Left cardiac atrium (tissue), 4 donors: Measurements from ENCODE around the gene RECK. TPM values are rescaled to one million over a fixed set of nuclear protein-coding genes. Genes with fewer than 3 reads are reported as not detected.

ENCODE experiments used
- ATAC-seq, 2 donors: fragments of 200-7000 bp; cut with Tn5 transposase; one replicate each; pipeline ENCODE4 v1.9.1; 2020; ENCODE audit warnings: mild to moderate bottlenecking in 2 of 2, moderate library complexity in 2 of 2
- DNase-seq: peaks from one replicate; pipeline ENCODE4 v3.0.0-alpha.2; 2020
- intact Hi-C, 2 donors: fragments of 100-400 bp; cut with DNase I; formaldehyde crosslinking; loops; one replicate each; pipeline versions ENCODE4 v1.14.1 to v1.15.1; 2022 to 2023
- total RNA-seq, 2 donors: library from RNA; stranded (reverse); fragmentation: NEBNext Ultra II Directional; extraction: Animal tissue kit (Norgen Biotek cat#: 25700); gene quantifications; one replicate each; pipeline ENCODE4 v1.2.1, GENCODE V29; 2021
- donor health status: DM: no; HTN: yes; CAD: no.
- donor health status: DM: no; HTN: yes; CAD: no; lungs with severe emphysema.
- donor health status: DM: yes; HTN: yes; CAD: no.
- donor health status: Dilated cardiomyopathy.

Gene RECK
- total RNA-seq, 2 donors from 2014 or later: 8.1 to 8.9 TPM

DNA sequence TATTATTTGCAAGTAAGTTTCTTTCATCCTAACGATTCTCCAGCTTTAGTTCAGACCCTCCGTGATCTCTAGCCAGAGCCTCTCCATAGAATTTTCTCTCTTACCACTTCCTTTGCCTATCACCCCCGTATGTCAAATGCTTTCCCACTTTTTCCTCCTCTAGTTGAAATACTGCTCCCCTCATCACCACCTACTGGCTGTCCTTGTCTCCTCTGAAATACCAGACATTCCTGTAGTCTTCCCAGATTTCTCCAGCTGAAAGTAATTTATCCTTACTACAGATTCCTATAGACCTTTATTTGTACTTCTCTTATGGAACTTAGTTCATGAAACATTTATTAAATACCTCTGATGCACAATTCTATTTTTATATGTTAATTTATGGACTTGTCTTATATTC lies 63.8 kb downstream of the RECK start:
- no peak for ATAC-seq
- no peak for DNase-seq
- intact Hi-C loops: loop anchor here in 1 of 2 donors (10.0 kb wide), 1 partner anchor 64 kb away; the partner anchor contains the start of gene CCIN

DNA sequence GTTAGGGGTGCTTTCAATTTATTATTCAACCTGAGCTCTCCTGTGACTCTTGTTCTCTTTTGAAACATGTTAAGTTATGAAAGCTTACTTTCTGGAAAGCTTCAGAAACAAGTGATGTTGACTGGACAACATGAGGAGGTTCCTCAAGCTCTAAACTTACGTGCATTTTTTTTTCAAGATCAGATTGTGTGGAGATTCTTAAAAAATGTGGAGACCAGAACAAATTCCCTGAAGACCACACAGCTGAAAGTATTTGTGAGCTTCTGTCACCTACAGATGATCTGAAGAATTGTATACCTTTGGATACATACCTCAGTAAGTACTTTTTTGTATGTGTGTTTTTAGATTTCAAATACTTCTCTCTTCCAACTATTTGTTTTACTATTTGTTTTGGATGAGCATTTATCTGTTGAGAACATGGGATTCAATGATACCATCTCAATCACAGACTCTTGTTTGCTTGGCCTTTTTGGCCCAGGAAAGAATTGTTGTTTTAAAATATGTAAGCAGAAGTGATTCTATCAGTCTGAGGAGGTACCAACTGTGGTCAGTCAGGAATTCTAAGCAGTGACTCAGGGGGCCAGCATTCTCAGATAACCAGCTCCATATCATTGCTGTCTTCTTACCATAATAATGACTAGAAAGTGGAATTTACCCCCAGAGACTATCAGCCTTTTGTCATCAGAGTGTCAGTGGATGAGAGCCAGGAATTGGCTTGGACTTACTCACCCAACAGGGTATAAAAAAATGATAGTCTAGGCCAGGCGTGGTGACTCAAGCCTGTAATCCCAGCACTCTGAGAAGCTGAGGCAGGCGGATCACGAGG lies 65.4 kb downstream of the RECK start:
- intact Hi-C loops: loop anchor here in 1 of 2 donors (10.0 kb wide), 1 partner anchor 63 kb away; the partner anchor contains the start of gene CCIN
- DNase-seq: peak; percentile 44
- ATAC-seq: peak in 1 of 2 donors; percentile 91

DNA sequence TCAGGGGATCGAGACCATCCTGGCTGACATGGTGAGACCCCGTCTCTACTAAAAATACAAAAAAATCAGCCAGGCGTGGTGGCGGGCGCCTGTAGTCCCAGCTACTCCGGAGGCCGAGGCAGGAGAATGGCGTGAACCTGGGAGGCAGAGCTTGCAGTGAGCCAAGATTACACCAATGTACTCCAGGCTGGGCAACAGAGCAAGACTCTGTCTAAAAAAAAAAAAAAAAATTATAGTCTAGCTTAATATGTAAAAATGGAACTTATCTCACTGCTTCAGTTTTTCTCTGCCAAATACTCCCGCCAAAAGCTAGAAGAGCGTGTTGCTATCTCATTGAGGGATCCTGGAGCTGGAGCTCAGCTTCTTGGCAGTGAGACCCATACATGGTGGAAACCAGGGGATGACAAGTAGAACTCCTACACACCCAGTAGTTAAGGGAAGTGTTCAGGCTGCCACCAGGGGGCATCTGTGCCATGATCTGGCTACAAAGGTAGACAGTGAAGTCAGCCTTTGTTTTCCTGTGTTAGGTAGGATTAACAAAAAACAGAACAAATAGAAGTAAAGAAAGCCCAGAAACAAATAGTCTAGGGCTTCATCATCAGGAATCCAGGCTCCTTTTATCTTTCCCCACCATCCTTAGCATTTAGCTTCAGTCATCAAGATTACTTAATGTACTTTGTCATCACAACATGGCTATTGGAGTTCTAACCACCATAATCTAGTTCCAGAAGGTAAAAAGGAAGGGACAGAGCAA lies 66.2 kb downstream of the RECK start:
- peak; percentile 80 for DNase-seq
- intact Hi-C loops: loop anchor here (1.0 to 10.0 kb wide), 2 partner anchors 62 to 63 kb away; partner anchors contain the start of gene CCIN (in 1 of the 2)
- ATAC-seq: peak; percentile 90 to 93

DNA sequence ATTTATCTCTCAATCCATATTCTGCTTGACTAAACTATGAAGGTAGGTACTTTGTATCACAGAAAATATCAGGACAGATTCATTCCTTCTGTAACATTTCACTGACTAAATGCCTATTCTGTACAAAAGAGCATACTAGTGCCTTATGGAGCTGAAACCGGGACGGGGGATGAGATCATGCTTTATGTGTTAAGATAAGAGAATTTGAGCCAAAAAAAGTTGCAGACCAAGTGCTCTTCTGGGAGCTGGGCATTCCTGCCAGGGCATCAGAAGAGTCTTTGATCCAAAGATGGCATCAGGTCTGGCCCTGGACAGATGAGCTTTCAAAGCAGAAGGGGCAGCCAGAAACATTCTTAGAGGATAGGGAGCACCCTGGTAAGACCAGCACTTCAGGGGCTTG lies 72.4 kb downstream of the RECK start:
- DNase-seq (no peak), ATAC-seq (no peak)
- intact Hi-C loops: loop anchor here in 1 of 2 donors (10.0 kb wide), 1 partner anchor 56 kb away; the partner anchor contains the start of gene CCIN

DNA sequence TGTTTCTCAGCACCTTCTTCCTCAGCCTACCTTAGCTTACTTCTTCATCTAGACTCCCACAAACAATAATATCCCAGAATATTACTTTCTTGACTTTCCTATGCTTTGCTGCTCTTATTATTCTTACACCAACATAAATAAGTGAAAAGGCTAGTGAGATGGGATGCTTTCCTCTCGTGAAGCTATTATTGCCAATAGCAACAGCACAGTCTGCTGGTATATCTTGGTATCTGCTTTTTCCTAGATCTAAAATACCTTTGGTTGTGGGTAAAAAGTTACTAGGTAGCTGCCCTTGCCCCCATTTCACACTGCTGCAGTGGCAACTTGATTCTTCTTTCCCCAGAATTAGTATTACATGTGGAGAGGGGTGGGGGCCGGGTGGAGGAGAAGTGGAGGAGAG lies 73.7 kb downstream of the RECK start:
- intact Hi-C loops: no loop called here
- ATAC-seq (no peak), DNase-seq (no peak)

DNA sequence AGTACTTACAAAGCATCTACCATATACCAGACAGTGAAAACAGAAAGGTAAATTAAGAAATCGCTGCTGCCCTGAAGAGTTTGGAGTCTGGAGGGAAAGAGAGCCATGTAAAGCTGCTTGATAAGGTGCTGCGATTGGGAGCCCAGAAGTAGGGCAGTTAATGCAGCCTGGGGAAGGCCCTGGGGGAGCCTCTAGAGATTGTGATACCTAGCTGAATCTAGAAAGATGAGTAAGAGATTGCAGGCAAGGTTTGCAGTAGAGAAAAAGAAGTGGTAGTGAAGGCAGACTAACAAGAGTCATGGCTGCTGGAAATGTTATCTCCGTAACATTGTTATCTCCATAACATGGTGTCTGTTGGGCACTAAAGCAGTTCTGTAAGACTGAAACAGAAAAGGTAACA lies 75.8 kb downstream of the RECK start:
- ATAC-seq: no peak
- intact Hi-C loops: no loop called here
- DNase-seq: no peak

DNA sequence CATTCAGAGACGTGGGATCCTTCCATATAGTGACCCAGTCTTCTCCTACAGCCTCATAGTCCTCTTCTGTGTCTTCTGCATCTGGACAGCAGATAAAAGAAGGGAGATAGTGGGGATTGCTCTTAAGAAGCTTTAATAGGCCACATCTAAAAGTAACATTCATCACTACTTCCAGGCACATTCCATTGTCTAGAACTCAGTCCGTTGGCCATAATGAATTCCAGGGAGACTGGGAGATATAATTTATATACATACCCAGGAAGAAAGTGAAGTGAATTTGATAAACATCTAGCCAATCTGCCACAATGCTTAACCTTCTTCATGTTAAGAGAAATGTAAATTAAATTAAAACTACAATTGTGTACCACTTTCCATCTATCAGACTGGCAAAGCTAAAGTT lies 77.3 kb downstream of the RECK start:
- DNase-seq (no peak), ATAC-seq (no peak)
- intact Hi-C loops: no loop called here

DNA sequence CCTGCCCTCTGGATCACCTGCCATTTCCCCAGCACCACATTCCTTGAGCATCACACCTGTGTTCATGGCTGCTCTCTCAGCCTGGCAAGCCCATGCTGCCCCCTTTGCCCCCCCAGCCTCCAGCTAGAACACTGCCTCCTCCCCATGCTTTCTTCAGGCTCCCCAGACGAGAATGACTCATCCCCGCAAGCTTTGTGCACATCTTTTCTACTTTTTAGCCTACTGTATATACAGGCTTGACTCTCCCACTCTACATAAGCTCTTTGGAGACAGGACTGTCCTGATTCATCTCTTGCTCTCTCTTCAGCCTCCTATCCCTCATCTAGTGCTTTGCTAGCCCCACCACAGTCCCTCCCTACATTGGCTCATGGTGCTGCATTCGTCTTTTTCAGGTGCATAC lies 79.9 kb downstream of the RECK start:
- ATAC-seq (no peak), DNase-seq (no peak)
- intact Hi-C loops: no loop called here

DNA sequence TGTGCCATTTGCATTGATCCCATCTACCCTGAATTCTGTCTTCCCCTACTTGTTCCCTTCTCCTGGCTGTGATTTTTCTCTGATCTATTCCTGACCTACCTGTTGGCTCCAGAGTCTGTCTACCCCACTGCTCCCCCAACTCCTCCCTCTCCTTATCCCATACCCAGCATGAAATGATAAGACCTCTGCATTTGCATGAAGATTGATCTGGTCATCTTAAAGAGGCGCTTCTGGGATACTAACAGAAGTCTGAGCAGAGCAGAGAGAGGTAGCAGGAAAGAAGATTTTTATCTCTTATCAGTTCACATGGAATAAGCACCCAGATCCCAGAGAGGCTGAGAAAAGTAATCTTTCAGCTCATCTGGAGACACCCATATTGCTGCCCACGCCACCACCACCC lies 81.5 kb downstream of the RECK start:
- DNase-seq: no peak
- intact Hi-C loops: no loop called here
- ATAC-seq: no peak

DNA sequence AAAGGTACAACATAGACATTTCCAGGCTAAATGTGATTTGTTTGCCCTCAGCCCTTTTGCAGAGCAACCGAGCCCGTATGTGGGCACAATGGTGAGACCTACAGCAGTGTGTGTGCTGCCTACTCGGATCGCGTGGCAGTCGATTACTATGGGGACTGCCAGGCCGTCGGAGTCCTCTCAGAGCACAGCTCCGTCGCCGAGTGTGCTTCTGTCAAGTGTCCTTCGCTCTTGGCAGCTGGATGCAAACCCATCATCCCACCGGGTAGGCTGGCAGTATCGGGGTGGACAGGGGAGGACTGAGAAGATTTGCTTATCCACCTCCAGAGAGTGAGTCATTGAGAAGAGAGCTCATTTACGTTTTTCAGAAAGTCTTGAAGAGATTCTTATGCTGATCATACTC lies 82.0 kb downstream of the RECK start:
- ATAC-seq: no peak
- intact Hi-C loops: no loop called here
- no peak for DNase-seq

DNA sequence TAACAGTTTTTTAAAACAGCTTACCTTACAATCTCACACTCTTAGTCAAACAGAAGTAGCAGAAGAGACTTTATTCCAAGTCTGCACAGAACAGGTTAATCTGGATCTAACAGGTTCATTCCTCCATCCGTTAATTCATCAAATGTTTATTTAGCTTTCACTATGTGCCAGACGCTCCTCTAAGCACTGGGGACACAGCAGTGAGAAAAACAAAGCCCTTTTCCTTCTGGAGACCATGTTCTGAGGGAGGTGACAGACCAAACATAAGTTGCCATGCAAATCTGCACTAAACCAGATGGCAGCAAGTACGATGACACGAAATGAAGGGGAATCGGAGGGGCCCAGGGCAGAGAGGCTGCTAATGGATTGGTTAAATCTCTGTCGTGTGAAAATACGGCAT lies 82.8 kb downstream of the RECK start:
- no peak for DNase-seq
- ATAC-seq: no peak
- intact Hi-C loops: no loop called here

DNA sequence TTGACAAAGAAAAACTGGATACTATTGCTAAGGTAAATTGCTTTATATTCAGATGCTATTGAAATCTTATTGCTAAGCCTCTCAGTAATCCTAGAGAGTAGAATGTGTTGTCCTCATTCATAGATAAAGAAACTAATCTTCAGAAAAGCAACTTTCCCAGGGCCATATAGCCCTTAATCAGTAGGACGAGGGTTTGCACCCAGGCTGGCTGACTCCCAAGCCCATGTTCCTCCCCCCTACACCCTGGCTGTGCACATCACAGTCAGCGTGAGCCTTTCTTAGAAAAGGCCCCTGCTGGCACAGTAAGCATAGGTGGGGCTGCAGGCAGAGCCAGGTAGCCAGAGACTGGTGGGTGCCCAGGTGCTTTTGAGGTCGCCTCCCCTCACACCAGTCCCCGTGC lies 84.0 kb downstream of the RECK start:
- no peak for DNase-seq
- ATAC-seq: no peak
- intact Hi-C loops: no loop called here

DNA sequence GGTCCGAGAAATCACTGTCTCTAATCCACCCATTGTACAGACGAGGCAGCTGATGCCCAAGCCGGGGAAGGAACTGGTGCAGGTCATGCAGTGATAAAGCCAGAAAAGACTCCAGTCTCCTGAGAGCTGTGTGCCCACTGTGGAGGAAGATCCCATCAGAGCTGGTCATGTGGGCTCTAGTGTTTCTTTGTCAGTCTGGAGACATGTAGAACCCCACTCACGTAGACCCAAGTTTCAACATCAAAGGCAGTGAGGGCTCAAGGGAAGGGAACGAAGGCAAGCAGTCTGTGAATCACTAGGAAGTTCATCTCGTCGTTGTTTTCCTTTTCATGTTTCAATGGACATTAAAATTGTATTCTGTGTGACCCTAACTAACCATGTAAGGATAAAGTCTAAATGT lies 85.3 kb downstream of the RECK start:
- DNase-seq: no peak
- ATAC-seq: no peak
- intact Hi-C loops: no loop called here

DNA sequence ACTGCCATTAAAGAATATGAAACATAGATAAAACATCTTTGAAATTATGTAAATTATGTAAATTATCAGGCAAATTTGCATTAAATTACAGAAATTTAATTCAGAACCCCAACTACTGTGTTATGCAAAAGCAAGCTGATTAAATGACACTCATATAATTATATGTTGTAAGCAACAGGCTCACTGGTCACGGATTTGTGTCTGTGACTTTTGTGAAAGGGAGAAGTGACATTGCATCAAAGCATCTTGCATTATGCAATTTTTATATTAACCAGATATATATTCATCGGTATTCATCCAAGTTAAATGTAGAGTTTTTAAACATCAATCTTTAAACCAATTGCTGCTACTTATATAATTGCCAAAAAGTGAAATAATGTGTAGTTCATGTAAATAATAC lies 86.8 kb downstream of the RECK start:
- intact Hi-C loops: no loop called here
- ATAC-seq: no peak

DNA sequence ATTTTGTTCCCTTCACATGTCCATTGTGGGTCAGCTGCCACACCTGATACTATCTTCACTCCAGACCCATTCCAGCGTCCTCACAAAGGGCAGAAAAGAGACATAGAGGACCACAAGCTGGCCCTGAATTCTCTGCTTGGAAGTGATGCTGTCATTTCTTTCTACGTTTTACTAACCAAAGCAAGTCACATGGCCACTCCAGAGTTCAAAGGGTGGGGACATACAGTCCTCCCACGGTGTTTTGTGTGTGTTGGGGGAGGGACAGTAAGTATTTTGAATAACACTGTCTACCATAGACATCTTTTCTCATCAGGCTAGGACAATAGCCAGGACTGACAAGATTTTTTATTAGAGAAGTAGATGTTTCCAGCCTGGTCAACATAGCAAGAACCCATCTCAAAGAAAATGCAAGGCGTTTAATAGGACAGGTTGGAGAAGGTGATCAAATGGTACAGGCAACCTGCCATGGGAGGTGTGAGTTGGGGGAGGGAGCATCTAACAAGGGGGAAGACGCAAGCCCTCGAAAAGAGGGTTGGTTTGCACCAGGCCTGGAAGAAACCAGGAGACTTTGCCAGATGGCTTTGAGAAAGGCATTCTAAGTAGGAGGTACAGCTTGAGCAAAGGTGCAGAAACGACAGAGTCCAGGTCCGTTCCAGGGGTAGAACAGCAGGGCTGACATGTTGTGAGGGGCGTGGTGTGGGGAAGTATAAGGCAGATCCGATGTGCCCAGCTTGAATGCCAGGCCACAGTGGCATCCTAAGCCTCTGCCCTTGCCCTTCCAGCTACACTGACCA lies 88.5 kb downstream of the RECK start:
- intact Hi-C loops: no loop called here
- ATAC-seq: no peak
- DNase-seq: no peak

More for the DNA sequence above, 86.8 kb downstream of the RECK start:
- no peak for DNase-seq

DNA sequence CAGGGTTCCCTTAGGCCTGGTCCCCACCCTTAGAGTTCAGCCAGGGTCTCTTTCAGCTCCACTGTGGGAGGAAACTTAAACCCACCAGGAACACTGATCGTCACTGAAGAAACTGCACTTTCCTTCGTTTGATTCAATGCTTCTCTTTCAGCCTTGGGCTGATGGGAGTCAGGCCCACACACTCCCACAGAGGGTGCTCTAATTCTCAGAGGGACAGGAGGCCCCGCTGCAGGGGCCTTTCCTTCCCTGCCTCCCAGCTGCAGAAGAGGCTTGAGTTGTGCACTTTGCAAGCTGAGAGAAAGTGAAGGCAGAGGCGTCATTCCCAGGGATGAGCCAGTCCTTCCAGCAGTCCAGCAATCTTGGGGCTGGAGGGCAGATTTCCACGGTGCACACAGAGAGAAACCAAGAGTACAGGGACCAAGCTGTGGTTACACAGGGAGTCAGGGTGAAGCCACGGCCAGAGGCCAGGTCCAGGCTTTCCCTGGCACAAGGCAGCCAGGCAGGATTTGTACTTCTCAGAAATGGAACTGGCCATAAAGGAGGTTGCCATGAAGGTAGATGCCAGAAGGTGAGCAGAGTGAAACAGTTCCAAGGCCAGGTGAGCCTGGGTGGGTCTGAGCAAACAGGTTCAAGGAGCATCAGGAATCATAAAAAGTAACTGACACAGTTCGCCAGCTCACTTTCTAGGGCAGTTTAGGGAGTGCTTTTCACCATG lies 89.5 kb downstream of the RECK start:
- DNase-seq (no peak), ATAC-seq (no peak)
- intact Hi-C loops: no loop called here

DNA sequence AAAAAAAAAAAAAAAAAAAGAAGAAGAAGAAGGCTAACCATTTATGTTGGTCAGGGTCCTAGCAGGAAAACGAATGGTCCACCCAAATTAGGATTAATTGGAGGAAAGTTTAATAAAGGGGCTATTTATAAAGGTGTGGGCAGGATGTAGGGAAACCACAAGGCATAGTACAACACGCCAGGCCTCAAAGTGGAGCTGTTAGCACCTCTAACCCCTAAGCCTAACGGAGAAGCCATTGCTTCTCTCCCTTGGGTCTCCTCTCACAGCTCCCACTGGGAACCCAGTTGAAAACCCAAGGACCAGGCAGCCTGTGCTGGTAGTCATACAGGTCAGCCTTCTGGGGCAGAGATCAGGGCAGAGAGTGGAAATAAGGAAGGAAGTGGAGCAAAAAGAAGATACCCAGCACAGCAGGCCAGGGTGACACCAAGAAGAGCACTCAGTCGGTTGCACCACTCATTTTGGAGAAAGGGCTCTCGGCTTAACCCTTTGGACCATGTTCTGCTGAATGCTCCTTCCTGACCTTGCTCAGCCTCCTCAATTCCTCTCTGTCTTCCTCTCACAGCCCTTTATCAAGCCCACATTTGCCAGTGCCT lies 91.0 kb downstream of the RECK start:
- ATAC-seq (peak in 1 of 2 donors; percentile 71), DNase-seq (no peak)

DNA sequence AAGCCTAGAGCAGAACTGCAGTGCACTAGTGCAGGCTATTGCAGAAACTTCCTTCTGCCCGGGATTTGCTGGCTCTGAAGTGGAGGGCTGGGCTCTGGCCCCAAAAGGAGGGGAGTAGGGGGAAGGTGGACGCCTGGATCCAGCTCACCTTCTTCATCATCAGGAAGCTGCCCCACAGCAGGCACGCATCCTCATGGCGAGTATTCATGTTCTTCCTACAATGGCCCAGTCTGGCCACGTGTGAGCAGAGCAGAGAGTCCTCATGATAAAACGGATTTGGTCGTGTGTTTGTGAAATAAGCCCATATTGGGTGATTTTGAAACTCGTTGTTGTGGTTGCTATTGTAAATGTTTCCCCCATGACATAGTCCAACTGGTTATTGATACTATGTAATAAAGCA lies 91.6 kb downstream of the RECK start:
- DNase-seq (no peak), ATAC-seq (peak in 1 of 2 donors; percentile 15)
- intact Hi-C loops: no loop called here

More for the DNA sequence above, 91.0 kb downstream of the RECK start:
- intact Hi-C loops: no loop called here

DNA sequence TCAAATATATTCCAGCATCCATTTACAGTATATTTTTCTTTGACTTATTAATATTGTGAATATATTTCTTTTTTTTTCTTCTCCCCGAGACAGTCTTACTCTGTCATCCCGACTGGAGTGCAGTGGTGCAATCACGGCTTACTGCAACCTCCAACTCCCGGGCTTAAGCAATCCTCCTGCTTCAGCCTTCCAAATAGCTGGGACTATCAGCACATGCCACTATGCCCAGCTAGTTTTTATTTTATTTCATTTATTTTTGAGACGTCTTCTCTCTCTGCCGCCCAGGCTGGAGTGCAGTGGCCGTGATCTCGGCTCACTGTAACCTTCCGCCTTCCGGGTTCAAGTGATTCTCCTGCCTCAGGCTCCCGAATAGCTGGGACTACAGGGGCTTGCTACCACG lies 92.4 kb downstream of the RECK start:
- no peak for DNase-seq
- intact Hi-C loops: no loop called here
- ATAC-seq: no peak
